ENCODE results near the gene OLFM3. TPM values are rescaled to one million over a fixed set of nuclear protein-coding genes. Genes with fewer than 3 reads are reported as not detected.

The OLFM3 gene
- total RNA-seq, result not detected

DNA sequence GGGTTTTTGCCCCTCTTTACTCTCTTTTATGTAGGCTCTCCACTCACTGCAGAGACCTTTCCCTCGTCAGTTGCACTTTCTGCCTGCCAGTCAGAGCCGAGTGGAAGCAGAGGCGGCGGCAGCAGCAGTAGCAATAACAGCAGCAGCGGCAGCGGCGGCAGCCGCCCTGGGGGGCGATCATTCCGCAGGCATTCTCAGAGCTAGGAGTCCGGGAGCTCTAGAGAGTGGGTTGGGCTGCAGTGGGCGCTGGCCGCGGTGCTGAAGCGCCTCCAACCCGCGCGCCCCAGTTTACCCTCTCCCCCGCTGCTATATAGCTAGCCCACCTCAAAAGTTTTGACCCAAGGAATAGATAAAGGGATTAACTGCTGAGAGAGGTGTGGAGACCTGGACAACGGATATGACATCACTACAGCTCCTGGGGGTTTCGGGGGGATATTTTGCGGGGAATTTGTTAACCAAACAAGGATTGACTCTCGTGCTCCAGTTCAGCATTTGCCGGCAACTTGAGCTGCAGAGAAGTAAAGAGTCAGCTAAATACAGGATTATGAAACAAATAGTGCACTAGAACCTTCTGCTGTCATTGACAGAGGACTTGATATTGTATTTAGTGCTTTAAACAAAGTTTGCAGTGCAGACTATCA lies at the start of gene OLFM3:
OLFM3 (minus strand) TSS at position 102 of the 641 bp plus-strand sequence.
- DNase-seq, result peak; percentile 12
- Mint-ChIP-seq H3K36me3 (ENCODE audit: low read depth) (no peaks in the 10 kb centered on the region), H3K4me3 (no peak within 1 kb of the TSS), H3K9me3 (ENCODE audit: low read depth) (no peaks in the 10 kb centered on the region), H3K27me3 (peaks cover 17% of the 10 kb centered on the region), H3K27ac (no peak within 1 kb of the TSS), H3K4me1 (no peaks in the 10 kb centered on the region)
- POLR2A ChIA-PET, result no interaction called here
- ATAC-seq, result no peak
- CTCF ChIA-PET, result no interaction called here
- intact Hi-C loops (cut with DNase I, micrococcal nuclease), result no loop called here

DNA sequence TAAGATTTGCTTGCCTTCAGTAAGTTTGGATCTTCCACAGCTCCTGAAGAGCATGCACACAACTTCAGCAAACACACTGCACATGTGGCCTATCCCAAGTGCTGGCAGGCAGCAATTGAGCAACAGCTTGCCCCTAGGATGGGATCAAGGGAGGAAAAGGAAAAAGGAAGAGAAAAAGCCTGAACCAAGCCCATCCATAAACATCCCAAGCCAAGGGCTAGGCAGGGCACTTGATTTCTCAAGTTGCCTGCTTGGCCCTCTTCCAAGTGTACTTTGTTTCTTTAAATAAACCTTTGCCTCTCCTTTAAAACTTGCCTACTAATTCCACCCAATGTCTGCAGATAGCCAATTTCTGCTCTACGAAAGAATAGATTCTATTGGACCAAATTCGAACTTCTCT lies 49.0 kb upstream of the OLFM3 start:
- DNase-seq (no peak), ATAC-seq (no peak)
- no peaks in the 10 kb centered on the region for H3K4me1 Mint-ChIP-seq
- no peaks in the 10 kb centered on the region for H3K36me3 Mint-ChIP-seq (ENCODE audit: low read depth)
- intact Hi-C loops (cut with DNase I, micrococcal nuclease), result no loop called here
- H3K27me3 Mint-ChIP-seq, result no peaks in the 10 kb centered on the region
- H3K9me3 Mint-ChIP-seq (ENCODE audit: low read depth), result no peaks in the 10 kb centered on the region
- H3K27ac Mint-ChIP-seq, result no peak overlapping the region
- ChIA-PET POLR2A (no interaction called here), CTCF (no interaction called here)
- H3K4me3 Mint-ChIP-seq, result no peak overlapping the region

DNA sequence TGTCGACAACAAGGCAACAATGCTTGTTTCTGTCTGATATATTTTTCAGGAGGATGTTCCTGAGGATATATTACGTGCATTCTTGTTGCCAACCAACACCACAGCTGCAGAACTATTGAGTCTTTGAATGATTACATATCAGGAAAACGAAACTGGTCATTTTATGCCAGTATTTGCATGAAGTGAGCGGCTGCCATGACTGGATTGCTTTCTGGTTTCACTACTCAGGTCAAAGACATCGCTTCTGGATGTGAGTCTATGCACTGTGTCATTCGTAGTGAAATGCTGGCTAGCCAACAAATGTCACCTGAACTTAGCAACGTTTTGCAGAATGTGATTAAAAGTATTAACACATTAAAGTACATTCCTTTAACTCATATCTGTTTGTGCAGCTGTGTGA lies 35.8 kb upstream of the OLFM3 start:
- H3K4me1 Mint-ChIP-seq, result no peaks in the 10 kb centered on the region
- no peak overlapping the region for H3K27ac Mint-ChIP-seq
- intact Hi-C loops (cut with DNase I, micrococcal nuclease), result no loop called here
- no peaks in the 10 kb centered on the region for H3K27me3 Mint-ChIP-seq
- no peaks in the 10 kb centered on the region for H3K36me3 Mint-ChIP-seq (ENCODE audit: low read depth)
- DNase-seq (no peak), ATAC-seq (no peak)
- H3K9me3 Mint-ChIP-seq (ENCODE audit: low read depth), result peaks cover 2% of the 10 kb centered on the region
- ChIA-PET CTCF (no interaction called here), POLR2A (no interaction called here)
- no peak overlapping the region for H3K4me3 Mint-ChIP-seq

DNA sequence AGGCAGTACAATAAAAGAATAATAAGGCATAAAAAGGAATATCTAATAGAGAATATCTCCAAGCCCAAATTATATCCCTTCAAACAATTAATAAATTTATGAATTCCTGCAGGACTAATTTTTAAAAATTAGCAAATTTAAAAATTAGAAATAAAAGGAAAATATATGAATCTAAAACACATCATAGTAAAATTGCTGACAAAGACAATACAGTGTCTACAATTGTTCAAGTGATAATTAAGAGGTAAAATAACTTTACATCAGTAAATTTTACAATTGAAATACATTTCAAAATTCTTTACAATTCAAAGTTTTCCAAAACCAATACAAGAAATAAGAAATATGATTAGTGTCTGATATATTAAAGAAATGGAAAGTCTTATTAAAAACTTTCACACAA lies 22.8 kb upstream of the OLFM3 start:
- no peaks in the 10 kb centered on the region for H3K4me1 Mint-ChIP-seq
- CTCF ChIA-PET, result no interaction called here
- no peak overlapping the region for H3K4me3 Mint-ChIP-seq
- no peaks in the 10 kb centered on the region for H3K36me3 Mint-ChIP-seq (ENCODE audit: low read depth)
- peaks cover 6% of the 10 kb centered on the region for H3K9me3 Mint-ChIP-seq (ENCODE audit: low read depth)
- POLR2A ChIA-PET, result no interaction called here
- no peak for ATAC-seq
- H3K27me3 Mint-ChIP-seq, result no peaks in the 10 kb centered on the region
- DNase-seq, result no peak
- no peak overlapping the region for H3K27ac Mint-ChIP-seq
- intact Hi-C loops (cut with DNase I, micrococcal nuclease), result no loop called here

DNA sequence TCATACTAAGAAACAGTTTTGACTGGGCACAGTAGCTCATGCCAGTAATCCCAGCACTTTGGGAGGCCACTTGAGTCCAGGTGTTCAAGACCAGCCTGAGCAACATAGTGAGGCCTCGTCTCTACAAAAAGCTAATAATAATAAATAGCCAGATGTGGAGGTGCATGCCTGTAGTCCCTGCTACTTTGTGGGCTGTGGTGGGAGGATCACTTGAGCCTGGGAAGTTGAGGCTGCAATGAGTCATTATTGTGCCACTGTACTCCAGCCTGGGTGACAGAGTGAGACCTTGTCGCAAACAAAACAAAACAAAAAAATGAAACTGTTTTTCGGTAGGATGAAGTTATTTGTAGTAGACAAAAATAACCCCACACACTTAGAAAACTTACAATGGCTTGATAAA lies 19.0 kb upstream of the OLFM3 start:
- Mint-ChIP-seq H3K9me3 (ENCODE audit: low read depth) (peaks cover 2% of the 10 kb centered on the region), H3K4me1 (no peaks in the 10 kb centered on the region), H3K27ac (no peak overlapping the region), H3K27me3 (no peaks in the 10 kb centered on the region), H3K36me3 (ENCODE audit: low read depth) (no peaks in the 10 kb centered on the region), H3K4me3 (no peak overlapping the region)
- DNase-seq (no peak), ATAC-seq (no peak)
- intact Hi-C loops (cut with DNase I, micrococcal nuclease), result no loop called here
- ChIA-PET CTCF (no interaction called here), POLR2A (no interaction called here)

DNA sequence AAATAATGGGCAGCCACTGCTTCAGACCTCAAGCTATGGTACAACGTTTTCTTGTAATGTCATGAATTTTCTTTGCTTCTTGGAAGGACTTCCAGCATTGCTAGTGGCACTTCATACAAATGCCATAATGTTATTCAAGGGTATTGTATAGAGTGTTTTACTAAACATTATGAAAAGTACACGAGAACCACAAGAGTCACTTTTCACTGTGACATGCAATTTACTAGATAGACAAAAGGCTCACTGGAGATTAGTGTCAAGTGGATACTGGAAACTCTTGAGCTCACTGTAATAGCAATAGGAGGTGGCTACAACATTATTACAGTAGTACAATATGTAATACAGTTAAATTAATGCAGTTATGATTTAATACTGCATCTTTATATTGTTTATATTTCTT lies 5.3 kb upstream of the OLFM3 start:
- intact Hi-C loops (cut with DNase I, micrococcal nuclease), result no loop called here
- CTCF ChIA-PET, result no interaction called here
- Mint-ChIP-seq H3K4me1 (no peaks in the 10 kb centered on the region), H3K36me3 (ENCODE audit: low read depth) (no peaks in the 10 kb centered on the region), H3K4me3 (no peak overlapping the region), H3K27me3 (peaks cover 5% of the 10 kb centered on the region), H3K27ac (no peak overlapping the region), H3K9me3 (ENCODE audit: low read depth) (peaks cover 3% of the 10 kb centered on the region)
- POLR2A ChIA-PET, result no interaction called here
- DNase-seq, result no peak
- no peak for ATAC-seq

DNA sequence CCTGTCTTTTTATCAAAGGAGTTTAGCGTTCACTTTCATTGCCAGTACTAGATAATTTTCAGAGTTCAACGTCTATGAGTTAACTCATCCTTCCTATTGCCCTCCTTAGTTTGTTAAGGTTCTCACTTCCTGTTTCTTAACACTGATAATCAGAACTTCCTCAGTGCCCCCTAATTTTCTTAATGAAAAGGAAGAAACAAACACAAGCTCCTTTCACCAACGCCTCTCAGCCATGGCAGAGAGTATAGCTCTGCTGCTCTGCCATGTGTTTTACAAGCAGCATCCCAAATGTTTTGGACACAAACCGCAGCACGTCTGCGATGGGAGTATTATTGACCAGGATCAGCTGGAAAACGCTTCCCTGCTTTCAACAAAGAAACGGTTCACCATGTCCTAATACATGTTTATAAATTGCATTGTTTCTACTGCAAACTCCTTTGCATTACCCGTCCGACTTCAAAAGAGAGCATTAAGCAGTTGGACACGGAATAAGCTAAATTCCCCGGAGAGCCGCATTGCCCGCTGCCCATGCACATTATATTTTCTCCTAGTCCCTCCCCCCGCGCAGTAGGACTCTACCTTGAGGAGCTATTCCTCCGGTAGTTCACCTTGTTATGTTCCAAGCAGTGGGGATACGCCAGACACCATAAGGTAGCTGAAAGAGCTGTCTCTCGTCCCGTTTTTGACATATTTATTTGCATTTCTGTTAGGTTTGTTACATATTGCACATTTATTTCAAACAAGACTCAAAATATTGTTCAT lies 561 bp downstream of the OLFM3 start:
- intact Hi-C loops (cut with DNase I, micrococcal nuclease), result no loop called here
- ChIA-PET CTCF (interaction anchor here (0.5 kb wide), 1 partner anchor 1478 kb away, joined by 4 read pairs; no protein-coding TSS in a partner anchor), POLR2A (no interaction called here)
- no peak overlapping the region for H3K27ac Mint-ChIP-seq
- peaks cover 17% of the 10 kb centered on the region for H3K27me3 Mint-ChIP-seq
- H3K9me3 Mint-ChIP-seq (ENCODE audit: low read depth), result no peaks in the 10 kb centered on the region
- no peak for DNase-seq
- no peaks in the 10 kb centered on the region for H3K36me3 Mint-ChIP-seq (ENCODE audit: low read depth)
- no peaks in the 10 kb centered on the region for H3K4me1 Mint-ChIP-seq
- no peak for ATAC-seq
- H3K4me3 Mint-ChIP-seq, result no peak overlapping the region

DNA sequence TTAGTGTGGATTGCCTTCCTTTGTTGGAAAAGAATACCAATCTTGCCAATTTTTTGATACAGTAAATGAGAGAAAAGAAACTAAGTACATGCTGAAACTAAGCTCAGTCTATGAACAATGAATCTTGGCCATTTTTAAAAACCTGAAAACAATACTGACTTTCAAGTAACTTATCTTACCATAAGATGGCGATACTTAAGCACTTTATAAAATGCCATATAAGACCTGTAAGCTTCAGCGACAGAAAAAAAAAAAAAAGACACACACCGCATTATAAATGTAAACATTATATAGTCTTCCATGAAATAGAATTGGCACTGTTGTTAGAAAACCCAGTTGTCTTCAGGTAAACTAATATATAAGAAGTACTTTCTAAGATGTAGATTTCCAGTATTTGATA lies 3.0 kb downstream of the OLFM3 start:
- H3K4me3 Mint-ChIP-seq, result no peak overlapping the region
- H3K27ac Mint-ChIP-seq, result no peak overlapping the region
- H3K9me3 Mint-ChIP-seq (ENCODE audit: low read depth), result no peaks in the 10 kb centered on the region
- ATAC-seq (no peak), DNase-seq (no peak)
- H3K4me1 Mint-ChIP-seq, result no peaks in the 10 kb centered on the region
- ChIA-PET CTCF (no interaction called here), POLR2A (no interaction called here)
- H3K36me3 Mint-ChIP-seq (ENCODE audit: low read depth), result no peaks in the 10 kb centered on the region
- peaks cover 17% of the 10 kb centered on the region for H3K27me3 Mint-ChIP-seq
- intact Hi-C loops (cut with DNase I, micrococcal nuclease), result no loop called here

DNA sequence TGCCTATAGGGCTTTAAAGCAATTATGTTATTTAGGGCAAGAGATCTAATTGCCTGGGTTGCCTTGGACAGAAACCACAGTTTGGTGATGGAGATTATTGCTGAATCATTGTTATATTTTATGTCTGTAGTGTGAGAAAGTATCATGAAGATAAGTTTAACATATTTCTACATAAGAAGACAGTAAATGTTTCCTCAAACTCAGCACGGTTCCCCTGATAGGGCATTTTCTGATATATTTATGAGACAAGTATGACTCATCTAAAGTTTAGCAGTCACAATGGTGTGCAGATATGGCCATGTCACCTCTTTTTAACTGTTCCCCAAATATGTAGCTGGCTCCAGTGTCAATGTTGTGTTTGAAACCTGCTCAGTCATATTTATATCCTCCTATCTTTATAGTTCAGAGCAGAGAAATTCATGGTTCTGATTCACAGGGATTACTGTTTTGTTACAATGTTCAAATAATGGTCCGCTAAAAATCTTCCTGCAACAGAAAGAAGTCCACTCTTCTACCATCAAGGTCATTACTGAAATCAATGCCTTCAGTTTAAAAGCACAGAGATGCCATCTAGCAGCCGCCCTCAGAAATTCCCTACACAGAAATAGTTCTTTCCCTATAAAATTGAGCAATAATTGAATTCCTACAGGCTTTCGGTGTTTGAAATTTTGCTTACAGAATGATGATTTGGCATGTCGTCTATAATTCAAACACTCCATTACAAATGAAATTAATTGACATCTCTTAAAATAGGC lies 3.7 kb downstream of the OLFM3 start:
- no peaks in the 10 kb centered on the region for H3K4me1 Mint-ChIP-seq
- no peak for DNase-seq
- ChIA-PET CTCF (no interaction called here), POLR2A (no interaction called here)
- H3K4me3 Mint-ChIP-seq, result no peak overlapping the region
- intact Hi-C loops (cut with DNase I, micrococcal nuclease), result no loop called here
- peaks cover 17% of the 10 kb centered on the region for H3K27me3 Mint-ChIP-seq
- no peak for ATAC-seq
- no peaks in the 10 kb centered on the region for H3K9me3 Mint-ChIP-seq (ENCODE audit: low read depth)
- no peaks in the 10 kb centered on the region for H3K36me3 Mint-ChIP-seq (ENCODE audit: low read depth)
- H3K27ac Mint-ChIP-seq, result no peak overlapping the region

DNA sequence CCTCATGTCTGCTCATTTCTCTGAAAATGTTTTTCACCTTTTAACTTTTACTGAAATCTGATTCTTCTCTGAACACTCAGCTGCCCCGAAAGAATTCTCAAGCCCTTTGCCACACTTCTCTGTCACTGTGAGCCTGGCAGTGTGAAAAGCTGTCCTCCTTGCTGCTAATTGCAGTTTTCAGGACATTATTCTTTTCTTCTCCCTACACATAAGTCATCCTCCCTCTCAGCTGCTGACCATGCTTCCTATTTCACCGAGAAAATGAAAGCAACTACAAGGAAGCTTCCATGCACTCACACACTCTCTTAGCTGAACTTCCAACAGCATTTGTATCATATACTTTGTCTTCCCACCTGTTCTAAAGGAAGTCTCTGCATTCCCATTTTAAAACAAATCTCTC lies 15.8 kb downstream of the OLFM3 start:
- no peak overlapping the region for H3K4me3 Mint-ChIP-seq
- H3K27ac Mint-ChIP-seq, result no peak overlapping the region
- H3K4me1 Mint-ChIP-seq, result no peaks in the 10 kb centered on the region
- ChIA-PET POLR2A (no interaction called here), CTCF (no interaction called here)
- H3K9me3 Mint-ChIP-seq (ENCODE audit: low read depth), result no peaks in the 10 kb centered on the region
- H3K36me3 Mint-ChIP-seq (ENCODE audit: low read depth), result no peaks in the 10 kb centered on the region
- intact Hi-C loops (cut with DNase I, micrococcal nuclease), result no loop called here
- H3K27me3 Mint-ChIP-seq, result no peaks in the 10 kb centered on the region
- no peak for ATAC-seq
- no peak for DNase-seq

DNA sequence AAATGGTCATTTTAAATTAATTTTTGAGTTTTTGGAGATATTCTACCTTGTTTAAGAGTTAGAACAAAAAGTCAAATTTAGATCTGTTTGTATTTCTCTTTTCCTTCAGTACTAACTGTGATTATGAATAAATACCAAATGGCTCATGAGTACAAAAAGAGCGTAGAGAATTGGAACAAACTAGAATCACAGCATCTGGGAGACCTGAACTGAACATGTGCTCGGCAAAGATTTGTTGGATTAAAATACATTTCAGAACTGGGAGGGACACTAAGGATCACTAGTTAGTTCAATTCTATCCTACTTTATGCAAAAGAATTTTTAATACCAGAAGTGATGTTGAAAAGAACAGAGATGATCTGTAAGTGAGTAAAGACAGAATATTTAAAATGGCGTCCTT lies 19.5 kb downstream of the OLFM3 start:
- Mint-ChIP-seq H3K36me3 (ENCODE audit: low read depth) (no peaks in the 10 kb centered on the region), H3K27me3 (no peaks in the 10 kb centered on the region), H3K9me3 (ENCODE audit: low read depth) (no peaks in the 10 kb centered on the region), H3K27ac (no peak overlapping the region), H3K4me1 (no peaks in the 10 kb centered on the region), H3K4me3 (no peak overlapping the region)
- ATAC-seq (no peak), DNase-seq (no peak)
- ChIA-PET CTCF (no interaction called here), POLR2A (no interaction called here)
- intact Hi-C loops (cut with DNase I, micrococcal nuclease), result no loop called here

DNA sequence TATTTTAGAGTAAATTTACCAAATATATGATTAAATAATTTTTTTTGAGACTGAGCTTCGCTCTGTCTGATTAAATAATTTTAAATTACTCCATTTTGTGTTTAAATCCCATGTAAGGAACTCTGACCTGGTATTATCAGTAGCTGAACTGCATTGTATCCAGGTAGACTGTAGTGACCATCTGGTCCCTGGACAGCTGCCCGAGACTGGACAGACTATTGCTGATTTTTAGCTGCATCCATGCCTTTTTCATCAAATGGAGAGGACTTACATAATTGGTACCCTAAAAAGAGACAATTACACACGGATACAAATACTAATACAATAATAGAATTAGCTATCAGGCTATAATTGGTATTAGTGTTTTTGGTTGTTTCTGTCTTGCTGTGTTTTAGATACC lies 20.6 kb downstream of the OLFM3 start:
- no peaks in the 10 kb centered on the region for H3K27me3 Mint-ChIP-seq
- H3K4me3 Mint-ChIP-seq, result no peak overlapping the region
- ChIA-PET CTCF (no interaction called here), POLR2A (no interaction called here)
- H3K27ac Mint-ChIP-seq, result no peak overlapping the region
- H3K36me3 Mint-ChIP-seq (ENCODE audit: low read depth), result no peaks in the 10 kb centered on the region
- H3K9me3 Mint-ChIP-seq (ENCODE audit: low read depth), result no peaks in the 10 kb centered on the region
- DNase-seq (no peak), ATAC-seq (no peak)
- intact Hi-C loops (cut with DNase I, micrococcal nuclease), result no loop called here
- H3K4me1 Mint-ChIP-seq, result no peaks in the 10 kb centered on the region

Data from activated CD4-positive, alpha-beta T cell treated with anti-CD3 and anti-CD28 coated beads for 36 hours (primary cell).